H1 (cell line): ENCODE data around the gene S100A4. TPM values are rescaled to one million over a fixed set of nuclear protein-coding genes. Genes with fewer than 3 reads are reported as not detected.

ENCODE experiments used
- CTCF ChIA-PET: fragments of 300-600 bp; sonication (Branson Sonifier 250); formaldehyde crosslinking; loops from one replicate; lab custom pipeline; 2021; ENCODE audit not compliant: partially characterized antibody; lab: Charles Lee
- POLR2A ChIA-PET: fragments of 300-600 bp; sonication (Branson Sonifier 250); formaldehyde crosslinking; loops from one replicate; lab custom pipeline; 2021; ENCODE audit warnings: inconsistent platforms; ENCODE audit not compliant: partially characterized antibody; lab: Charles Lee
- DNase-seq, 2 experiments: peaks; one replicate each; pipeline versions ENCODE4 v3.0.0 to v3.0.0-alpha.2; 2010 to 2022; ENCODE audit warnings: low spot score in 2 of 2, low read depth in 1 of 2, mixed read lengths in 1 of 2
- FAIRE-seq: peaks from 2 replicates; lab custom pipeline; 2011; peaks lifted over from hg19 to GRCh38; lab: Jason Lieb, UNC
- H2AFZ ChIP-seq: 2 replicates; pipeline ENCODE4 v1.8.1; 2012; ENCODE audit warnings: low read length, inconsistent platforms
- H2AK5ac ChIP-seq: 2 replicates; pipeline ENCODE4 v1.6.1; 2013; ENCODE audit warnings: low read depth, low read length
- H2BK120ac ChIP-seq: replicated peaks from 2 replicates; pipeline ENCODE3; 2013; ENCODE audit warnings: low read depth, low read length, inconsistent platforms
- H2BK12ac ChIP-seq: 2 replicates; pipeline ENCODE4 v1.6.1; 2013; ENCODE audit warnings: low read depth, low read length
- H2BK15ac ChIP-seq: 2 replicates; pipeline ENCODE4 v1.6.1; 2013; ENCODE audit warnings: low read length
- H2BK20ac ChIP-seq: 2 replicates; pipeline ENCODE4 v1.6.1; 2013; ENCODE audit warnings: low read length
- H2BK5ac ChIP-seq: 2 replicates; pipeline ENCODE4 v1.6.1; 2013; ENCODE audit warnings: low read depth, low read length
- H3K14ac ChIP-seq: 2 replicates; pipeline ENCODE4 v1.6.1; 2013; ENCODE audit warnings: inconsistent platforms; ENCODE audit not compliant: insufficient read length
- H3K18ac ChIP-seq: 2 replicates; pipeline ENCODE4 v1.6.1; 2013; ENCODE audit warnings: low read length; ENCODE audit errors: extremely low read depth
- H3K23ac ChIP-seq: 2 replicates; pipeline ENCODE4 v1.6.1; 2013; ENCODE audit warnings: inconsistent platforms; ENCODE audit not compliant: insufficient read length
- H3K23me2 ChIP-seq: 2 replicates; pipeline ENCODE4 v1.6.1; 2013; ENCODE audit warnings: low read depth, low read length
- H3K27ac ChIP-seq: 2 replicates; pipeline ENCODE4 v1.6.1; 2011; ENCODE audit warnings: low read depth, low read length, inconsistent platforms
- H3K27me3 ChIP-seq, 4 experiments: replicated peaks in 1 of 4; 1 replicate in 1 of 4; 2 replicates in 3 of 4; pipeline versions ENCODE4 v1.6.1 to v1.8.1; 2011 to 2013; ENCODE audit warnings: low read length in 3 of 4, mild to moderate bottlenecking in 3 of 4, inconsistent platforms in 2 of 4, mixed read lengths in 2 of 4, moderate library complexity in 1 of 4; ENCODE audit not compliant: control insufficient read depth in 3 of 4, insufficient read depth in 3 of 4; ENCODE audit errors: extremely low read depth in 1 of 4
- H3K36me3 ChIP-seq, 4 experiments: 2 replicates each; pipeline versions ENCODE4 v1.6.1 to v1.8.1; 2011 to 2013; ENCODE audit warnings: mild to moderate bottlenecking in 4 of 4, low read length in 3 of 4, moderate library complexity in 2 of 4, control low read depth in 1 of 4, inconsistent platforms in 1 of 4; ENCODE audit not compliant: insufficient read depth in 4 of 4, control insufficient read depth in 2 of 4
- H3K4ac ChIP-seq: replicated peaks from 2 replicates; pipeline ENCODE3; 2013; ENCODE audit warnings: low read length, low read depth, mixed read lengths, inconsistent platforms; ENCODE audit not compliant: insufficient read length
- H3K4me1 ChIP-seq, 4 experiments: replicated peaks in 1 of 4; 1 replicate in 1 of 4; 2 replicates in 3 of 4; pipeline versions ENCODE4 v1.6.1 to v1.8.1; 2011 to 2013; ENCODE audit warnings: low read length in 3 of 4, inconsistent platforms in 2 of 4, mixed read lengths in 1 of 4; ENCODE audit not compliant: insufficient read depth in 4 of 4, control insufficient read depth in 3 of 4
- H3K4me2 ChIP-seq, 2 experiments: 2 replicates each; pipeline versions ENCODE4 v1.6.1 to v1.8.1; 2011 to 2013; ENCODE audit warnings: low read depth in 2 of 2, low read length in 2 of 2, control low read depth in 1 of 2, inconsistent platforms in 1 of 2, mild to moderate bottlenecking in 1 of 2; ENCODE audit not compliant: insufficient read depth in 1 of 2
- H3K4me3 ChIP-seq, 4 experiments: fragments of 200-600, 300-600 bp in 1 of 4; sonication (generic), shearing (Covaris generic), sonication (Bioruptor Twin) in 1 of 4; 2 replicates each; pipeline versions ENCODE4 v1.5.1 to v1.8.1; 2011 to 2016; ENCODE audit warnings: low read length in 4 of 4, low read depth in 3 of 4, control low read depth in 2 of 4, inconsistent platforms in 2 of 4, mild to moderate bottlenecking in 2 of 4, mixed read lengths in 1 of 4, moderate library complexity in 1 of 4; ENCODE audit not compliant: insufficient read depth in 2 of 4; ENCODE audit errors: extremely low read depth in 1 of 4
- H3K56ac ChIP-seq: replicated peaks from 2 replicates; pipeline ENCODE3; 2013; ENCODE audit warnings: low read depth, mild to moderate bottlenecking, mixed read lengths, low read length, inconsistent platforms; ENCODE audit not compliant: insufficient read length
- H3K79me1 ChIP-seq: 2 replicates; pipeline ENCODE4 v1.6.1; 2013; ENCODE audit warnings: low read depth, low read length, control low read depth
- H3K79me2 ChIP-seq, 2 experiments: 2 replicates each; pipeline versions ENCODE4 v1.6.1 to v1.8.1; 2012 to 2013; ENCODE audit warnings: low read length in 2 of 2, mild to moderate bottlenecking in 2 of 2, inconsistent platforms in 1 of 2; ENCODE audit not compliant: insufficient read depth in 2 of 2, control insufficient read depth in 1 of 2
- H3K9ac ChIP-seq, 4 experiments: replicated peaks in 1 of 4; 1 replicate in 1 of 4; 2 replicates in 3 of 4; pipeline versions ENCODE4 v1.6.1 to v1.8.1; 2011 to 2013; ENCODE audit warnings: low read depth in 3 of 4, low read length in 3 of 4, control low read depth in 2 of 4, mild to moderate bottlenecking in 2 of 4, moderate library complexity in 2 of 4, inconsistent platforms in 1 of 4; ENCODE audit errors: extremely low read depth in 1 of 4
- H3K9me3 ChIP-seq, 2 experiments: 2 replicates each; pipeline versions ENCODE4 v1.6.1 to v1.8.1; 2012 to 2013; ENCODE audit warnings: mild to moderate bottlenecking in 2 of 2, moderate library complexity in 2 of 2, control low read depth in 1 of 2, inconsistent platforms in 1 of 2, low read depth in 1 of 2, low read length in 1 of 2, mixed read lengths in 1 of 2; ENCODE audit not compliant: insufficient read depth in 2 of 2
- H4K20me1 ChIP-seq, 2 experiments: replicated peaks in 1 of 2; 2 replicates each; pipeline versions ENCODE3 to v1.8.1; 2011 to 2013; ENCODE audit warnings: inconsistent platforms in 2 of 2, low read length in 2 of 2, mild to moderate bottlenecking in 1 of 2; ENCODE audit not compliant: insufficient read depth in 2 of 2, control insufficient read depth in 1 of 2
- H4K5ac ChIP-seq: 2 replicates; pipeline ENCODE4 v1.6.1; 2013; ENCODE audit warnings: low read length, low read depth, mixed read lengths, inconsistent platforms; ENCODE audit not compliant: insufficient read length
- H4K8ac ChIP-seq: 2 replicates; pipeline ENCODE4 v1.8.0; 2013; ENCODE audit warnings: mild to moderate bottlenecking, moderate library complexity, low read length, inconsistent platforms; ENCODE audit not compliant: insufficient read depth; ENCODE audit errors: extremely low read depth
- H4K91ac ChIP-seq: replicated peaks from 2 replicates; pipeline ENCODE3; 2013; ENCODE audit warnings: low read length, mixed read lengths, inconsistent platforms; ENCODE audit not compliant: insufficient read length
- BRCA1 ChIP-seq: IDR thresholded peaks from 2 replicates; pipeline ENCODE4 v1.6.1; 2012; ENCODE audit warnings: low read depth, low read length, improper control_type of control experiment
- CBX5 ChIP-seq: fragments of 300-800, 300-1000 bp; sonication (generic); IDR thresholded peaks from 2 replicates; pipeline ENCODE4 v1.7.1; 2016; ENCODE audit warnings: antibody characterized with exemption, low read length, low read depth
- CBX8 ChIP-seq: fragments of 300-800, 300-1000 bp; sonication (generic); IDR thresholded peaks from 2 replicates; pipeline ENCODE4 v1.7.1; 2016; ENCODE audit warnings: low read depth, low read length, borderline replicate concordance
- CREB1 ChIP-seq: IDR thresholded peaks from 2 replicates; pipeline ENCODE4 v1.6.1; 2012; ENCODE audit warnings: inconsistent platforms
- CTBP2 ChIP-seq: IDR thresholded peaks from 2 replicates; pipeline ENCODE4 v1.7.0; 2011; ENCODE audit warnings: borderline replicate concordance, mild to moderate bottlenecking, moderate library complexity, mixed read lengths, low read length; ENCODE audit not compliant: insufficient read depth, insufficient read length
- KDM1A ChIP-seq: fragments of 200-600, 300-600 bp; sonication (generic); IDR thresholded peaks from 2 replicates; pipeline ENCODE4 v1.7.1; 2016; ENCODE audit warnings: mild to moderate bottlenecking, low read length, borderline replicate concordance
- NRF1 ChIP-seq: IDR thresholded peaks from 2 replicates; pipeline ENCODE4 v1.6.1; 2011; ENCODE audit warnings: mild to moderate bottlenecking, low read depth, low read length, improper control_type of control experiment
- POLR2A ChIP-seq, 2 experiments: IDR thresholded peaks; 1 replicate in 1 of 2; 2 replicates in 1 of 2; pipeline ENCODE4 v1.6.1; 2011; ENCODE audit warnings: low read depth in 2 of 2, low read length in 2 of 2, mild to moderate bottlenecking in 2 of 2; ENCODE audit errors: control extremely low read depth in 1 of 2
- RBBP5 ChIP-seq: IDR thresholded peaks from 2 replicates; pipeline ENCODE4 v1.7.1; 2012; ENCODE audit warnings: low read depth, mild to moderate bottlenecking, inconsistent platforms, low read length, moderate library complexity, borderline replicate concordance
- SAP30 ChIP-seq: fragments of 300-600 bp; sonication (generic); IDR thresholded peaks from 2 replicates; pipeline ENCODE4 v1.7.1; 2012; ENCODE audit warnings: low read length, moderate library complexity, mild to moderate bottlenecking, inconsistent platforms; ENCODE audit not compliant: insufficient read depth, insufficient replicate concordance
- SP1 ChIP-seq: IDR thresholded peaks from 2 replicates; pipeline ENCODE4 v1.6.1; 2011; ENCODE audit warnings: low read depth, low read length
- SP4 ChIP-seq: IDR thresholded peaks from 2 replicates; pipeline ENCODE4 v1.6.1; 2012; ENCODE audit warnings: low read length, inconsistent platforms
- TBP ChIP-seq: IDR thresholded peaks from 2 replicates; pipeline ENCODE4 v1.6.1; 2011; ENCODE audit warnings: low read depth, low read length, improper control_type of control experiment
- TEAD4 ChIP-seq: IDR thresholded peaks from 2 replicates; pipeline ENCODE4 v1.6.1; 2012; ENCODE audit warnings: low read depth, low read length, inconsistent platforms, mixed read lengths
- WGBS, 2 experiments: shearing (Covaris generic) in 1 of 2; methylation state at CpG; one replicate each; pipeline versions ENCODE4 v1.1.6 to v1.1.7; 2013 to 2015; ENCODE audit warnings: low lambda C conversion rate in 2 of 2, mixed read lengths in 2 of 2, inconsistent platforms in 1 of 2, low coverage in 1 of 2, missing lambda C conversion rate in 1 of 2; ENCODE audit not compliant: insufficient replicate concordance in 2 of 2, insufficient coverage in 1 of 2, insufficient read length in 1 of 2; ENCODE audit errors: extremely low coverage in 1 of 2, missing lambda C conversion rate in 1 of 2; 5-methylcytosine and 5-hydroxymethylcytosine counted together
- polyA plus RNA-seq, 7 experiments: library from polyadenylated mRNA; depleted of rRNA in 3 of 7; stranded (reverse) in 5 of 7; unstranded in 2 of 7; fragments of >200 nt in 5 of 7; fragments of 200-250 nt in 2 of 7; gene quantifications; 1 replicate in 5 of 7; 2 replicates in 1 of 7; 4 replicates in 1 of 7; pipeline versions ENCODE4 v1.2.1 to v1.2.3, GENCODE V29; 2011 to 2013; ENCODE audit warnings: missing spikeins in 2 of 7, mixed read lengths in 2 of 7
- total RNA-seq: library from RNA; stranded (reverse); fragmentation: NEBNext Ultra II Directional; extraction: Animal tissue kit (Norgen Biotek cat#: 25700); gene quantifications from 2 replicates; pipeline ENCODE4 v1.2.1, GENCODE V29; 2021

S100A4 gene
- total and polyA plus RNA-seq, 2 of the 8 experiments (the other 6 are each of a cell fraction or from before 2014, with no cell fraction given) = 36.3 to 85.4 TPM

DNA sequence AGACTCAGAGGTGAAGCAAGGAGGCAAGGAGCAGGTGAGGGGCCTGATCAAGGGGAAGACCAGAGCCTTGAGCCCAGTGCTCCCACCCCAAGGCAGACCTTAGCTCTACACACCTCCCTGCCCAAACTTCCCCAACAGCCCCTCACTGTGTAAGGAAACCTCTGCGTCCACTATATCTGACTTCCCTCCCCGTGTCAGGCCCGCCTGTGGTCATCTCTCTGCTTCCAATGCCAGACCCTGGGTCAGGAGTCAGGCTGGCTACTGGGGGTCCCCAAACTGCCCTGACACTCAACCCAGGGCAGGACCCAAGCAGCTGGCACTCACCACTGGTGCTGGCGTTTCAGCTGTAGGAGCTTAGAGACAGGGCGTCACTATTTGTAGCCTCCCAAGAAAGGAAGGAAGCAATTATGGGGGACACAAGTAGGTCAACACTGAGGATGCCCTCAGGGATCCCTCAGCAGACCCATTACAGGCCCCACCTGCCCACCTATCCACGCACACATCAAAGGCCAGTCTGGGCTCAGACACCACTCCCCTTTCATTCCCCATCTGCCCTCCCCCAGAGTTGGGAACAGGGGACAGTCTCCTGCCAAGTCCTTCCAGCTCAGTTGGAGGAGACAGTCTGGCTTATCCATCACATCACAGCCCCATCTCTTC is 4.3 kb upstream of the S100A4 start:
- H3K56ac ChIP-seq = no peak overlapping the region
- H2BK5ac ChIP-seq = 0 out of 2 replicates have a peak overlapping the region, but pooled peaks have one; percentile 56
- no peak overlapping the region for H3K23ac ChIP-seq
- no peak overlapping the region for H3K4ac ChIP-seq
- no peaks in the 10 kb centered on the region; a peak in 3 of 7 replicates for H3K27me3 ChIP-seq
- H3K9ac ChIP-seq = no peak overlapping the region
- no peak overlapping the region; the same call in 1 of the 2 replicates for H2BK12ac ChIP-seq
- WGBS, 2 experiments = 86% methylated on average over 6 of the region's 6 CpGs; no CpG with 5 or more reads in 1 of the 2 experiments
- no peaks in the 10 kb centered on the region for H3K36me3 ChIP-seq
- peak overlapping the region; percentile 72; the same call in 1 of the 2 replicates for H2BK15ac ChIP-seq
- no peak overlapping the region for H2BK20ac ChIP-seq
- H4K20me1 ChIP-seq = no peaks in the 10 kb centered on the region
- no peak overlapping the region for H4K5ac ChIP-seq
- H2BK120ac ChIP-seq = no peak overlapping the region
- H3K4me2 ChIP-seq = no peak overlapping the region
- H3K27ac ChIP-seq = no peak overlapping the region
- POLR2A ChIA-PET = interaction anchor here (1.1 to 1.6 kb wide), 6 partner anchors 9 to 62 kb away, joined by 3 to 5 read pairs (median 4); partner anchors contain the start of genes S100A16, S100A5 and S100A6
- no peak overlapping the region for H3K4me3 ChIP-seq
- peak overlapping the region; percentile 19; the same call in 1 of the 2 replicates for H3K18ac ChIP-seq
- CTCF ChIA-PET = interaction anchor here (0.7 to 12.9 kb wide), 8 partner anchors 12 to 79 kb away, joined by 3 to 165 read pairs (median 30); partner anchors contain the start of genes S100A1, S100A13, S100A5 and S100A6
- no peaks in the 10 kb centered on the region for H3K79me2 ChIP-seq
- H2AFZ ChIP-seq = no peak overlapping the region
- DNase-seq (no peak), FAIRE-seq (no peak)
- no peak overlapping the region for H4K91ac ChIP-seq
- H2AK5ac ChIP-seq = no peak overlapping the region
- peaks cover 3% of the 10 kb centered on the region for H3K23me2 ChIP-seq
- no peaks in the 10 kb centered on the region for H3K9me3 ChIP-seq
- no peaks in the 10 kb centered on the region for H3K79me1 ChIP-seq
- H3K4me1 ChIP-seq = peaks cover 4 to 28% (median 16%) of the 10 kb centered on the region in 4 experiments
- H4K8ac ChIP-seq = no peak overlapping the region; the same call in 1 of the 2 replicates
- H3K14ac ChIP-seq = no peak overlapping the region
- TF ChIP-seq SP1 = no peak
- TF ChIP-seq BRCA1 = no peak
- TF ChIP-seq SP4 = no peak
- TF ChIP-seq KDM1A = no peak
- no peak for TF ChIP-seq RBBP5
- no peak for TF ChIP-seq CREB1
- no peak for TF ChIP-seq SAP30
- TF ChIP-seq CBX5 = no peak
- no peak for TF ChIP-seq POLR2A (IDR thresholded peaks at IDR 0.05; ENCODE audit: control extremely low read depth in 1 of 2, low read depth in 2 of 2, low read length in 2 of 2)
- TF ChIP-seq TBP = no peak
- TF ChIP-seq CBX8 = no peak
- TF ChIP-seq NRF1 = no peak
- TF ChIP-seq CTBP2 = no peak
- no peak for TF ChIP-seq TEAD4
